Mucosa of descending colon (tissue), 3 donors: Measurements from ENCODE around the gene CREB5. TPM values are rescaled to one million over a fixed set of nuclear protein-coding genes. Genes with fewer than 3 reads are reported as not detected.
A peak's percentile ranks its signal among the peaks of the same experiment; 100 is the strongest.

Source experiments
- ATAC-seq: fragments of 200-7000 bp; cut with Tn5 transposase; one replicate; pipeline ENCODE4 v1.9.1; 2020; ENCODE audit warnings: mild to moderate bottlenecking, moderate library complexity
- DNase-seq, 3 donors: peaks; one replicate each; pipeline ENCODE4 v3.0.0-alpha.2; 2020
- H3K36me3 ChIP-seq: fragments of 200-600 bp; one replicate; pipeline ENCODE4 v1.8.0; 2021; ENCODE audit warnings: low read depth, mild to moderate bottlenecking
- H3K4me1 ChIP-seq: fragments of 200-600 bp; one replicate; pipeline ENCODE4 v1.8.0; 2021; ENCODE audit warnings: low read depth, mild to moderate bottlenecking
- H3K4me3 ChIP-seq: fragments of 200-600 bp; one replicate; pipeline ENCODE4 v1.8.0; 2021; ENCODE audit warnings: mild to moderate bottlenecking
- H3K9me3 ChIP-seq: fragments of 200-600 bp; one replicate; pipeline ENCODE4 v1.8.0; 2021; ENCODE audit warnings: mild to moderate bottlenecking
- CTCF ChIP-seq: fragments of 200-600 bp; IDR thresholded peaks from one replicate; pipeline ENCODE4 v1.8.0; 2022; ENCODE audit warnings: antibody characterized with exemption, mild to moderate bottlenecking
- intact Hi-C, 2 donors: fragments of 100-400 bp; cut with DNase I in 1 of 2; cut with micrococcal nuclease in 1 of 2; formaldehyde crosslinking; loops; one replicate each; pipeline versions ENCODE4 v1.11.0 to v1.11.1; 2022; cut with DNase I, micrococcal nuclease
- total RNA-seq, 3 donors: library from RNA; stranded (reverse); fragmentation: NEBNext Ultra II Directional in 2 of 3; extraction: Animal tissue kit (Norgen Biotek cat#: 25700) in 2 of 3; gene quantifications; one replicate each; pipeline versions ENCODE4 v1.2.1 to v1.2.4, GENCODE V29; 2021 to 2023
- donor health status: DM: no; HTN: no; CAD: no; lungs with moderate emphysema.
- donor health status: DM: no; HTN: no; CAD: no.
- donor health status: DM: no; HTN: yes; CAD: no.

CREB5 gene
- total RNA-seq, 3 donors from 2014 or later, result 0.61 to 5.4 (median 1.9) TPM

- no peaks in the 10 kb centered on the region for H3K36me3 ChIP-seq
- H3K4me1 ChIP-seq, result no peaks in the 10 kb centered on the region
- intact Hi-C loops, result no loop called here
- TF ChIP-seq CTCF, result no peak
- H3K4me3 ChIP-seq, result no peak overlapping the region
- ATAC-seq, result no peak
- no peaks in the 10 kb centered on the region for H3K9me3 ChIP-seq
- DNase-seq, result no peak
Measured at GRCh38 chr7:28418966-28419365, 6.6 kb downstream of the CREB5 start.

GRCh38 chr7:28419716-28420115 is 7.4 kb downstream of the CREB5 start:
- ATAC-seq, result peak; percentile 21
- Histone ChIP-seq H3K9me3 (no peaks in the 10 kb centered on the region), H3K4me3 (no peak overlapping the region), H3K4me1 (no peaks in the 10 kb centered on the region), H3K36me3 (no peaks in the 10 kb centered on the region)
- no peak for TF ChIP-seq CTCF
- no peak for DNase-seq
- intact Hi-C loops, result no loop called here

GRCh38 chr7:28423112-28423511 is 10.8 kb downstream of the CREB5 start:
- Histone ChIP-seq H3K36me3 (no peaks in the 10 kb centered on the region), H3K9me3 (no peaks in the 10 kb centered on the region), H3K4me3 (no peak overlapping the region), H3K4me1 (no peaks in the 10 kb centered on the region)
- intact Hi-C loops, result no loop called here
- no peak for TF ChIP-seq CTCF
- DNase-seq (no peak), ATAC-seq (no peak)

GRCh38 chr7:28423918-28424514 is 11.7 kb downstream of the CREB5 start:
- Histone ChIP-seq H3K9me3 (no peaks in the 10 kb centered on the region), H3K36me3 (no peaks in the 10 kb centered on the region), H3K4me1 (no peaks in the 10 kb centered on the region), H3K4me3 (no peak overlapping the region)
- DNase-seq (no peak), ATAC-seq (no peak)
- TF ChIP-seq CTCF, result no peak
- intact Hi-C loops, result no loop called here

GRCh38 chr7:28425496-28425895 is 13.2 kb downstream of the CREB5 start:
- no peak for DNase-seq
- intact Hi-C loops, result no loop called here
- TF ChIP-seq CTCF, result no peak
- H3K36me3 ChIP-seq, result no peaks in the 10 kb centered on the region
- no peaks in the 10 kb centered on the region for H3K9me3 ChIP-seq
- no peak overlapping the region for H3K4me3 ChIP-seq
- no peak for ATAC-seq
- no peaks in the 10 kb centered on the region for H3K4me1 ChIP-seq

GRCh38 chr7:28427236-28427635 is 14.9 kb downstream of the CREB5 start:
- ATAC-seq, result no peak
- Histone ChIP-seq H3K4me1 (no peaks in the 10 kb centered on the region), H3K36me3 (no peaks in the 10 kb centered on the region), H3K9me3 (no peaks in the 10 kb centered on the region), H3K4me3 (no peak overlapping the region)
- DNase-seq, result no peak
- intact Hi-C loops, result no loop called here
- TF ChIP-seq CTCF, result no peak
